DMS79 treated with DMSO at 0.1 percent for 48 hours (cell line): ENCODE results near the gene HSD17B11.
"Not testable (repeated sequence)": the region's sequence is repeated elsewhere in the genome, so short reads cannot be mapped to it uniquely, and the experiment has no call there.

Experiments
- DNase-seq: peaks from one replicate; lab custom pipeline; 2025; lab: John Stamatoyannopoulos, UW

Gene HSD17B11

DNA sequence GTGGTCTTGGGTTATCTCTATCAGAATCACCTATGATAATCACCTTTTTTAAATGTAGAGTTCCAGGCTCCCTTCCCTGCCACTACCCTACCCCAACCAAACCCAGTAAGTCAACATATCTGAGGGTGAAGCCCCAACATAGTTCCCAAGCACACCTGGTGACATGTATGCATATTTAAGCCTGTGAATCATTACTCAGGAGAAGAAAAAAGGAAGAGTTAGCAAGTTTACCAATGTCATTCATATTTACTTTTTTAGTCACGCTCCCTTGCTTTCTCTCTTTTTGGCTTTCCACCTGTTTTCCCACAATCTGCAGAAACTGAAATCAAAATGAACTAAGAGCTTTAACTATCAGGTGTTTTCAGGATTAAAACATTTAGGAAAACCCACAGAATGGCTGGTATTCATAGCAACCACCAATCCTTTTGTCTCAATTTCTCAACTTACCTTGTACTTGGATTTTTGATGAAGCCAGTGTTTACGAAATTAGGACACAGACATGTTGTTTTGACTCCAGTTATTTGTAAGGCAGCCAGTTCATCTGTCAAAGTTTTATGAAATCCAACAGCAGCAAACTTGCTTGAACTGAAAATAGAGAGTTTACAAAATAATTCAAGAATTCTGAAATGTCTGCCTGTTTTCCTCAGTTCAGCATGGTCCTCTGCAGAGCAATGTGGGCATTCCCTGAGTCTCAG is 34.0 kb downstream of the HSD17B11 start:
- DNase-seq, result no peak

DNA sequence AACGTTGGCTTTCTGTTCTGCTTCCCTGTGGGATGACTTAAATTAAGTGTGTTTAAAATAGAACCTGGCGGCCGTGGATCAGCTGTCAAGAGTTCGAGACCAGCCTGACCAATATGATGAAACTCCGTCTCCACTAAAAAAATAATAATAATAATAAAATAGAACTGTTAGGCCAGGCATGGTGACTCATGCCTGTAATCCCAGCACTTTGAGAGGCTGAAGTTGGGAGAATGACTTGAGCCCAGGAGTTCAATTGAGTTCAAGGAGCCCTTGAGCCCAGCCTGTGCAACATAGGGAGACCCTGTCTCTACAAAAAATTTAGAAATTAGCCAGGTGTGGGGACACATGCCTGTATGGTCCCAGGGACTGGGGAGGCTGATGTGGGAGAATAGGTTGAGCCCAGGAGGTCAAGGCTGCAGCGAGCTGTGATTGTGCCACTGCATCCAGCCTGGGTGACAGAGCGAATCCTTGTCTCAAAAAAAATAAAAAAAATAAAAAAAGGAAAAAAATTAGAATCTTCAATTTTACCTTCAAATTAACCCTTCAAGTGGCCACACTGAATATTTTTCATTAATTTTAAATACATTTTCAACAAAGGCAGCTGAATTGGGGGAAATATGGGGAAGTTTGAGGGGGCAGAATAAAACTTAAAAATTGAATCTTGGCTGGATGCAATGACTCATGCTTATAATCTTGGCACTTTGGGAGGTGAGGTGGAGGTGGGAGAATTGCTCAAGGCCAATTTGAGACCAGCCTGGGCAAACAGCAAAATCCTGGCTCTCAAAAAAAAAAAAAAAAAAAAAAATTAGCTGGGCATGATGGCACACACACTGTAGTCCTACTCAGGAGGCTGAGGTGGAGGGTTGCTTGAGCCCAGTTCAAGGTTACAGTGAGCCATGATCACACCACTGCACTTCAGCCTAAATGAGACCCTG is 36.6 kb downstream of the HSD17B11 start:
- no peak for DNase-seq

- no peak for DNase-seq
Observed at GRCh38 chr4:87353592-87353991, 37.4 kb downstream of the HSD17B11 start.

DNA sequence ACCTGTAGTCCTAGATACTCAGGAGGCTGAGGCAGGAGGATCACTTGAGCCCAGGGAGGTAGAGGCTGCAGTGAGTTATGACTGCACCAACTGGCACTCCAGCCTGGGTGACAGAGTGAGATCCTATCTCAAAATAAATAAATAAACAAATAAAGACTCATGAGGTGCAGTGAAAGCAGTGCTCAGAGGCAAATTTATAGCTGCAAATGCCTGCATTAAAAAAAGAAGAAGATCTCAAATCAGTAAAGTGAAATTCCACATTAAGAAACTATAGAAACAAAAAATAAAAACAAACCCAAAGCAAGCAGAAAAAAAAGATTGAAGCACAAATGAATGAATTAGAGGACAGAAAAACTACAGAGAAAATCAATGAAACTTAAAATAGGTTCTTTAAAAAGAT is 45.8 kb downstream of the HSD17B11 start:
- no peak for DNase-seq

DNA sequence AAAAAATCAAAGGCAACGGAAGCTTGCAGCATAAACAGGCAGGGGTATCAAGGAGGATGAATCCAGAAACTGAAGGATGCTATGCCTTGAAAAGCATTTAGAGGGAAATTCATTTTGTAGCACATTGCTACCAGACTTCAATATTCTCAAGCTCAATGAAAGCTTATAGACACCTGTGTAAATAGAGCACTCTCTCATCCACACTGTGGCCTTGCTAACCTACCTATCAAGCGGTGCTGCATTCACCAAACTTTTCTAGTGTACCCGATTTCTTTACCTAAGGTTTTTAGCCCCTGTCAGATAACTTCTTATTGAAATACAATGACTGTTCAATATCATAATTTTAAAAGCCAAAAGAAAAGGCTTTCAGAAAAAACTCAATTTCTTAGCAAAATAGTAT is 48.1 kb downstream of the HSD17B11 start:
- no peak for DNase-seq

- not testable (repeated sequence) for DNase-seq
Observed at GRCh38 chr4:87341954-87342635, 48.9 kb downstream of the HSD17B11 start.

DNA sequence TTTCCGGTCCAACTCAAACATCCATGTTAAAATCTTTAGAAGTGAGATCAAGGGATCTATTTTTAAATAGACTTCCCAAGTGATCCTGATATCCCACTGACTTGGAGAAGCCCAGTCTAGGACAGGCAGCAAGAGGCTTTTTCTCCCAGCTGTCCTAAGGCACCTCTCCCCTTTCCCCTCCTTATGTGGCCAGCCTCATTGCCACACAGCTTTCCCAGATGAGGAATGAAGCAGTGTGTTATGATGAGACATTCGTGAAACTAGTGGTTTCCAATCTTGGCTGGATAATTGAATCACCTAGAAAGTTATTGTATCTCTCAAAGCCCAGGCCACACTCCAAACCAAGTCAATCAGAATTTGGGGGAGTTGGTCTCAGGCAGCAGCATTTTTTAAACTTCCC is 51.5 kb downstream of the HSD17B11 start:
- DNase-seq, result no peak

- no peak for DNase-seq
Observed at GRCh38 chr4:87337361-87337760, 53.6 kb downstream of the HSD17B11 start.

DNA sequence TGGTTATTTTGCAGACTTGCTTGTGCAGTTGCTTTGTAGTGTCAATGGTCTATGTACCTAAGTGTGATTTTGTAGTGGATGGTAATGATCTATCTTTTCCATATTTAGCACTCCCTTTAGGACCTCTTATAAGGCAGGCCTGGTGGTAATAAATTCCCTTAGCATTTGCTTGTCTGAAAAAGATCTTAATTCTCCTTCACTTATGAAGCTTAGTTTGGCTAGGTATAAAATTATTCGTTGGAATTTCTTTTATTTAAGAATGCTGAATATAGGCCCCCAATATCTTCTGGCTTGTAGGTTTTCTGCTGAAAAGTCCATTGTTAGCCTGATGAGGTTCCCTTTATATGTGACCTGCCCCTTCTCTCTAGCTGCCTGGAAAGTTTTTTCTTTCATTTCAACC is 57.7 kb downstream of the HSD17B11 start:
- no peak for DNase-seq

DNA sequence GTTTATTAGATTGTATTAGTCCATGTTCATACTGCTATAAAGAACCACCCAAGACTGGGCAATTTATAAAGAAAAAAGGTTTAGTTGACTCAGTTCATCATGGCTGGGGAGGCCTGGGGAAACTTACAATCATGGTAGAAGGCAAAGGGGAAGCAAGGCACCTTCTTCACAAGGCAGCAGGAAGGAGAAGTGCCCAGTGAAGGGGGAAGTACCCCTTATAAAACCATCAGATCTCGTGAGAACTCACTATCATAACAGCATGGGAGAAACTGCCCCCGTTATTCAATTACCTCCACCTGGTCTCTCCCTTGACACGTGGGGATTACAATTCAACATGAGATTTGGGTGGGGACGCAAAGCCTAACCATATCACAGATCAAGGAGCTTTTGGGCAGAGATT is 60.2 kb downstream of the HSD17B11 start:
- DNase-seq, result no peak

- no peak for DNase-seq
Observed at GRCh38 chr4:87327136-87327535, 63.9 kb downstream of the HSD17B11 start.

GRCh38 chr4:87326460-87326859 is 64.5 kb downstream of the HSD17B11 start:
- DNase-seq, result no peak

DNA sequence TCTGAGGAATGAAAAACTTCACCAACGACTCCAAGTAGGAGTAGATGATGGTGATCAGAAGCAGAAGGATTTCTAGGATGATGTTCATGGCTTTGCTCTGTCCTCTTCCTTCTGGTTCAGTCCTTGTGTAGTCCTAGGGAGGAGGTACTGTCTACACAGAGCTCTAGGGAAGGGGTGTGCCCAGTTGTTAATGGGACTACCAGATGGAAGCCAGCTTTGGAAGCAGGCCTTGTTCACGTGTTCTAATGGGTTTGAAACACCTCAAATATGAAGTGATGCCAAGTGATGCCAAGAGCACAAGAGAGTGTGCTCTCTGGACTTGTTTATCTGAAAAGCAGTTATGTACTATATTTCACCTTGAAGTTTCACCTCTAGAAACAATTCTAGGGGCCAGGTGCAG is 68.2 kb downstream of the HSD17B11 start, which contains the start of gene HSD17B13:
Gene HSD17B13 (minus strand): TSS at position 129 of the 400 bp plus-strand sequence. CDS start 41 bp downstream, at position 88.
- DNase-seq, result no peak

DNA sequence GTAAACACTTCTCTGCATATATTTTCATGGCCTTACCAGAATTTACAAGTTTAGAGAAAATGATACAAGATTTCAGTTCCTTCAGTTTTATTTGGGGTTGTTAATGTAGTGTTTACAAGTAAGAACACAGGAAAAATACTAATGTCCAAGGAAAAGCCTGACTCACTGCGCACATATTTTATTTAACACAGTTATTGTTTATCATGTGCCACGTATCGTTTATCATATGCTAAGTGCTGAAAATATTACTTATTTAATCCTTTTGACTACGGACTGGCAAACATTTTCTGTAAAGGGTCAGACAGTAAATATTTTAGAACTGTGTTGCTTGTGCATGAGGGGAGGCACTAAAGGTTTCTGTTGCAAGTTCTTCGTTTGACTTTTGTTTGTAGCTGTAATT is 69.1 kb downstream of the HSD17B11 start:
- DNase-seq, result no peak

- DNase-seq, result no peak
Observed at GRCh38 chr4:87317527-87317926, 73.5 kb downstream of the HSD17B11 start.

DNA sequence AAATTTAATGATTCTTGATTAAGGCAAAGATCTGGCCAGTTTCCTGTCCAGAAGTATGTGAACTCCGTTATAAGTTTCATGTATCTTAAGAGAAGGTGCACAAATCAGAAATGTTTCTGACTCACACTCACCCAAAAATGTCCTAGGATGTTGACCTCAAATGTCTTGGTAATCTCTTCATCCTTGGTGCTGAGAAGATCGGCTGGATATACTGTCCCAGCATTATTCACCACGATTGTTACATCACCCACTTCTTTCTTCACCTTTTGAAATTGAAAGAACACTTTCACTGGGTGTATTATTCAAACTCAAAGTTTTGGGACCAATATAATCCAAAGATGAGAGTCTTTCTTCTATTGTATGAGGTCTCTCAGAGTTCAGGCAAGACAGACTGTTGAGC is 74.0 kb downstream of the HSD17B11 start:
- DNase-seq, result no peak

- not testable (repeated sequence) for DNase-seq
Observed at GRCh38 chr4:87315000-87315399, 76.0 kb downstream of the HSD17B11 start.

GRCh38 chr4:87313756-87314155 is 77.2 kb downstream of the HSD17B11 start:
- no peak for DNase-seq

GRCh38 chr4:87311684-87312083 is 79.3 kb downstream of the HSD17B11 start:
- DNase-seq, result no peak

DNA sequence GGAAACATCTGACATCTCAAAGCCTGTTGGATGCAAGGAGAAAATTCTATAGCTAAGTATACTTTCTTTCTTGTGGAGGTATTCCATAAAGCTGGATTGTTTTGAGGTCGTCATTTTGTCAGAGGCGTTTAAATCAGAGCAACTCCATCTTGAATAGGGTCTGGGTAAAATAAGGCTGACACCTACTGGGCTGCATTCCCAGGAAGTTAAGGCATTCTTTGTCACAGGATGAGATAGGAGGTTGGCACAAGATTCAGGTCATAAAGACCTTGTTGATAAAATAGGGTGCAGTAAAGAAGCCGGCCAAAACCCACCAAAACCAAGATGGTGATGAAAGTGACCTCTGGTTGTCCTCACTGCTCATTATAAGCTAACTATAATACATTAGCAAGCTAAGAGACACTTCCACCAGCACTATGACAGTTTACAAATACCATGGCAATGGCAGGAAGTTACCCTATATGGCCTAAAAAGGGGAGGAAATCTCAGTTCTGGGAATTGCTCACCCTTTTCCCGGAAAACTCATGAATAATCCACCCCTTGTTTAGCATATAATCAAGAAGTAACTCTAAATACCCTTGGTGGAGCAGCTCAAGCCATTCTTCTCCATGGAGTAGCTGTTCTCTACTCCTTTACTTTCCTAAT is 80.2 kb downstream of the HSD17B11 start:
- DNase-seq, result no peak

- DNase-seq, result no peak
Observed at GRCh38 chr4:87309625-87310024, 81.4 kb downstream of the HSD17B11 start.

GRCh38 chr4:87306056-87306455 is 84.9 kb downstream of the HSD17B11 start:
- no peak for DNase-seq
